K562 (cell line): ENCODE results near the gene ATF4. TPM values are rescaled to one million over a fixed set of nuclear protein-coding genes. Genes with fewer than 3 reads are reported as not detected.
A peak's percentile ranks its signal among the peaks of the same experiment; 100 is the strongest.

Source experiments
- AFF1 ChIP-seq, 2 experiments: fragments of 450-650 bp; IDR thresholded peaks; 2 replicates each; pipeline ENCODE4 v1.6.1; 2018; ENCODE audit warnings: mild to moderate bottlenecking in 2 of 2, low read depth in 1 of 2; ENCODE audit not compliant: partially characterized antibody in 2 of 2
- DACH1 ChIP-seq: fragments of 450-650 bp; IDR thresholded peaks from 2 replicates; pipeline ENCODE4 v1.6.1; 2018; ENCODE audit not compliant: partially characterized antibody
- GABPA ChIP-seq: fragments of 200-800 bp; sonication (Bioruptor generic); conservative IDR thresholded peaks from 2 replicates; pipeline ENCODE4 v1.6.1; 2016; ENCODE audit warnings: low read depth, missing genetic modification characterization, missing compliant biosample characterization
- GTF2F1 ChIP-seq: IDR thresholded peaks from 2 replicates; pipeline ENCODE4 v1.6.1; 2011; ENCODE audit warnings: low read depth, low read length, improper control_type of control experiment
- HMG20B ChIP-seq: fragments of 250-450 bp; sonication (Bioruptor Pico); IDR thresholded peaks from 2 replicates; pipeline ENCODE4 v1.5.0; 2021; ENCODE audit warnings: mild to moderate bottlenecking
- KDM1A ChIP-seq, 2 experiments: fragments of 450-650 bp; IDR thresholded peaks; 2 replicates each; pipeline ENCODE4 v1.6.1; 2016; ENCODE audit warnings: mild to moderate bottlenecking in 2 of 2
- RBFOX2 ChIP-seq: fragments of 200-400 bp; formaldehyde crosslinking; IDR thresholded peaks from 2 replicates; pipeline ENCODE4 v1.6.1; 2017; ENCODE audit warnings: low read depth, mild to moderate bottlenecking, low read length, moderate library complexity
- RBM14 ChIP-seq: fragments of 200-400 bp; formaldehyde crosslinking; IDR thresholded peaks from 2 replicates; pipeline ENCODE4 v1.6.1; 2018; ENCODE audit warnings: low read depth, mild to moderate bottlenecking, low read length, moderate library complexity, borderline replicate concordance; ENCODE audit not compliant: insufficient read depth
- SIRT6 ChIP-seq: IDR thresholded peaks from one replicate; pipeline ENCODE4 v1.6.1; 2012; ENCODE audit warnings: low read depth, mild to moderate bottlenecking, control low read depth, inconsistent platforms, low read length, moderate library complexity
- TAF9B ChIP-seq: fragments of 450-650 bp; IDR thresholded peaks from 2 replicates; pipeline ENCODE4 v1.6.1; 2018; ENCODE audit warnings: mild to moderate bottlenecking; ENCODE audit not compliant: partially characterized antibody
- TRIM24 ChIP-seq, 2 experiments: fragments of 450-650 bp; IDR thresholded peaks; 2 replicates each; pipeline ENCODE4 v1.6.1; 2016
- TSHZ1 ChIP-seq: fragments of 250-450 bp; sonication (Bioruptor Pico); IDR thresholded peaks from 2 replicates; pipeline ENCODE4 v1.4.0; 2020; ENCODE audit warnings: mild to moderate bottlenecking, moderate library complexity
- ZBTB2 ChIP-seq: fragments of 450-650 bp; IDR thresholded peaks from 2 replicates; pipeline ENCODE4 v1.6.1; 2016; ENCODE audit warnings: antibody characterized with exemption
- ZC3H8 ChIP-seq: fragments of 450-650 bp; IDR thresholded peaks from 2 replicates; pipeline ENCODE4 v1.6.1; 2017
- ZNF395 ChIP-seq: fragments of 200-800 bp; sonication (Bioruptor generic); IDR thresholded peaks from 2 replicates; pipeline ENCODE4 v1.6.1; 2017; ENCODE audit warnings: missing genetic modification characterization, missing compliant biosample characterization
- polyA plus RNA-seq, 8 experiments: library from polyadenylated mRNA; depleted of rRNA in 4 of 8; stranded (reverse) in 5 of 8; unstranded in 3 of 8; fragments of >200 nt; fragmentation: Nextera tagmentation in 2 of 8; fragmentation: Illumina TruSeq in 1 of 8; extraction: Ambion mirVana in 2 of 8; extraction: Trizol in 1 of 8; gene quantifications; 2 replicates each; pipeline versions ENCODE4 v1.2.1 to v1.2.3, GENCODE V29; 2011 to 2014; ENCODE audit warnings: inconsistent platforms in 1 of 8, missing spikeins in 1 of 8
- total RNA-seq, 7 experiments: library from RNA; depleted of rRNA in 6 of 7; stranded (reverse); fragments of >200 nt in 6 of 7; fragmentation: Illumina TruSeq in 2 of 7; extraction: Trizol in 2 of 7; gene quantifications; 2 replicates each; pipeline versions ENCODE4 v1.2.1 to v1.2.3, GENCODE V29; 2011 to 2021; ENCODE audit warnings: low replicate concordance in 1 of 7

Gene ATF4
- total and polyA plus RNA-seq, 9 of the 15 experiments (the other 6 are each of a cell fraction or from before 2014, with no cell fraction given): 93.1 to 723 (median 355) TPM

GRCh38 chr22:39532215-39533073 is 12.1 kb downstream of the ATF4 start, which contains the start of gene RPS19BP1 (continued):
- no peak for TF ChIP-seq ZNF395 (CRISPR knock-in tag)
- peak; percentile 97 for TF ChIP-seq GABPA (tag)
- TF ChIP-seq RBFOX2: peak; percentile 94
- TF ChIP-seq GTF2F1: no peak
- no peak for TF ChIP-seq ZBTB2
- TF ChIP-seq HMG20B: no peak
- TF ChIP-seq TSHZ1 (CRISPR knock-in tag): no peak
- peak; percentile 0 for TF ChIP-seq TAF9B
- TF ChIP-seq KDM1A (IDR thresholded peaks at IDR 0.05): no peak
- no peak for TF ChIP-seq DACH1
- no peak for TF ChIP-seq AFF1 (IDR thresholded peaks at IDR 0.05; ENCODE audit: low read depth in 1 of 2, partially characterized antibody in 2 of 2)
- TF ChIP-seq TRIM24 (IDR thresholded peaks at IDR 0.05): peak in 1 of 2 experiments; percentile 82; a peak in 2 of 4 replicates
- TF ChIP-seq SIRT6: no peak
- TF ChIP-seq RBM14: no peak
- no peak for TF ChIP-seq ZC3H8
